HepG2 (cell line): ENCODE data around the gene RFX2. TPM values are rescaled to one million over a fixed set of nuclear protein-coding genes. Genes with fewer than 3 reads are reported as not detected.

Experiments
- DPF2 ChIP-seq: sonication (generic); formaldehyde crosslinking; IDR thresholded peaks from 2 replicates; pipeline ENCODE4 v1.4.0; 2020; ENCODE audit warnings: mild to moderate bottlenecking, low read depth, missing genetic modification reagents, borderline replicate concordance
- ELF4 ChIP-seq: sonication (generic); formaldehyde crosslinking; IDR thresholded peaks from 2 replicates; pipeline ENCODE4 v1.5.0; 2020; ENCODE audit warnings: missing genetic modification reagents, mild to moderate bottlenecking, moderate library complexity, borderline replicate concordance
- KDM1A ChIP-seq: IDR thresholded peaks from 2 replicates; pipeline ENCODE4 v1.6.1; 2016; ENCODE audit warnings: missing compliant biosample characterization
- ONECUT2 ChIP-seq: sonication (generic); formaldehyde crosslinking; IDR thresholded peaks from 2 replicates; pipeline ENCODE4 v1.4.0; 2020; ENCODE audit warnings: missing genetic modification reagents
- PREB ChIP-seq: sonication (generic); formaldehyde crosslinking; IDR thresholded peaks from 2 replicates; pipeline ENCODE4 v1.4.0; 2020; ENCODE audit warnings: missing genetic modification reagents
- PRMT3 ChIP-seq: sonication (generic); formaldehyde crosslinking; IDR thresholded peaks from 2 replicates; pipeline ENCODE4 v1.8.1; 2022; ENCODE audit warnings: low read depth, mild to moderate bottlenecking, moderate library complexity, missing genetic modification reagents, borderline replicate concordance
- SP4 ChIP-seq: sonication (generic); formaldehyde crosslinking; IDR thresholded peaks from 2 replicates; pipeline ENCODE4 v1.8.1; 2023; ENCODE audit warnings: mild to moderate bottlenecking, missing genetic modification reagents
- ZFP90 ChIP-seq: sonication (generic); formaldehyde crosslinking; IDR thresholded peaks from 2 replicates; pipeline ENCODE4 v1.8.0; 2022; ENCODE audit warnings: missing genetic modification reagents, mild to moderate bottlenecking, inconsistent platforms, borderline replicate concordance
- ZNF441 ChIP-seq: sonication (generic); formaldehyde crosslinking; IDR thresholded peaks from 2 replicates; pipeline ENCODE4 v1.7.0; 2021; ENCODE audit warnings: missing genetic modification reagents, borderline replicate concordance
- polyA plus RNA-seq, 8 experiments: library from polyadenylated mRNA; depleted of rRNA in 3 of 8; stranded (reverse) in 7 of 8; unstranded in 1 of 8; fragments of >200 nt; fragmentation: Illumina TruSeq in 4 of 8; extraction: Trizol in 4 of 8; gene quantifications; 2 replicates each; pipeline versions ENCODE4 v1.2.1 to v1.2.3, GENCODE V29; 2011 to 2016; ENCODE audit warnings: low read depth in 4 of 8, missing spikeins in 1 of 8, mixed read lengths in 1 of 8; ENCODE audit not compliant: insufficient read depth in 1 of 8
- total RNA-seq, 5 experiments: library from RNA; depleted of rRNA; stranded (reverse); fragments of >200 nt; fragmentation: Illumina TruSeq; extraction: Trizol; gene quantifications; 2 replicates each; pipeline ENCODE4 v1.2.3, GENCODE V29; 2016; ENCODE audit warnings: low read depth in 1 of 5
- TF ChIP-seq, protein P1 (sequence below), 2 experiments: sonication (generic) in 1 of 2; formaldehyde crosslinking in 1 of 2; IDR thresholded peaks; 2 replicates each; pipeline versions ENCODE4 v1.5.1 to v1.6.1; 2011 to 2020; ENCODE audit warnings: borderline replicate concordance in 1 of 2, low read depth in 1 of 2, low read length in 1 of 2, mild to moderate bottlenecking in 1 of 2, missing genetic modification reagents in 1 of 2, moderate library complexity in 1 of 2
- TF ChIP-seq, protein P2 (sequence below): IDR thresholded peaks from 2 replicates; pipeline ENCODE4 v1.6.1; 2016; ENCODE audit warnings: missing biosample characterization, missing genetic modification reagents, low read depth

RFX2 gene
- total and polyA plus RNA-seq, 2 of the 13 experiments (the other 11 are each of a cell fraction or from before 2014, with no cell fraction given): 2.8 to 3.3 TPM

DNA sequence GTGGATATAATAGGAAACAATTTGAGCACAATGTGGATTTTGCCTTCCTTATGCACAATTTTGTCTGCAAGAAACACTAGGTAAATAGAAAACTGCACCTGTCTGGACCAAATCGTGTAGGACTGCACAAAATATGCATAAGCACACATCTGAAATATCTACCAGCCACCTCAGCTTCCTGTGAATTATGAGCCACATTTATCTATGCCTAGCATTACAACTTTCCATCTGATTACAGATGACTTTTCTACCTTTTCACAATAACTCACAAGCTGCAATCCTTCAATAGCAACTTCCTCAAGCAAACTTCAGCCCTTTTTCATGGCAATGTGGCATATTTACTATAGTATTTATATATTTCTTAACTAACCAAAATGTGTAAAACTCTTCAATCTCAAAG lies 5.7 kb upstream of the RFX2 start (continued):
- TF ChIP-seq ZFP90 (no peak), SP4 (CRISPR knock-in tag) (no peak), ZNF441 (CRISPR knock-in tag) (no peak), DPF2 (CRISPR knock-in tag) (no peak), ONECUT2 (CRISPR knock-in tag) (no peak), PREB (no peak), PRMT3 (no peak), KDM1A (CRISPR knock-in tag) (no peak), ELF4 (no peak)
- TF ChIP-seq, protein P1, sequence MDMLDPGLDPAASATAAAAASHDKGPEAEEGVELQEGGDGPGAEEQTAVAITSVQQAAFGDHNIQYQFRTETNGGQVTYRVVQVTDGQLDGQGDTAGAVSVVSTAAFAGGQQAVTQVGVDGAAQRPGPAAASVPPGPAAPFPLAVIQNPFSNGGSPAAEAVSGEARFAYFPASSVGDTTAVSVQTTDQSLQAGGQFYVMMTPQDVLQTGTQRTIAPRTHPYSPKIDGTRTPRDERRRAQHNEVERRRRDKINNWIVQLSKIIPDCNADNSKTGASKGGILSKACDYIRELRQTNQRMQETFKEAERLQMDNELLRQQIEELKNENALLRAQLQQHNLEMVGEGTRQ (IDR thresholded peaks at IDR 0.05; ENCODE audit: low read depth, low read length): no peak
- TF ChIP-seq, protein P1 (CRISPR knock-in tag; IDR thresholded peaks at IDR 0.05; ENCODE audit: borderline replicate concordance): no peak
- TF ChIP-seq, protein P2, sequence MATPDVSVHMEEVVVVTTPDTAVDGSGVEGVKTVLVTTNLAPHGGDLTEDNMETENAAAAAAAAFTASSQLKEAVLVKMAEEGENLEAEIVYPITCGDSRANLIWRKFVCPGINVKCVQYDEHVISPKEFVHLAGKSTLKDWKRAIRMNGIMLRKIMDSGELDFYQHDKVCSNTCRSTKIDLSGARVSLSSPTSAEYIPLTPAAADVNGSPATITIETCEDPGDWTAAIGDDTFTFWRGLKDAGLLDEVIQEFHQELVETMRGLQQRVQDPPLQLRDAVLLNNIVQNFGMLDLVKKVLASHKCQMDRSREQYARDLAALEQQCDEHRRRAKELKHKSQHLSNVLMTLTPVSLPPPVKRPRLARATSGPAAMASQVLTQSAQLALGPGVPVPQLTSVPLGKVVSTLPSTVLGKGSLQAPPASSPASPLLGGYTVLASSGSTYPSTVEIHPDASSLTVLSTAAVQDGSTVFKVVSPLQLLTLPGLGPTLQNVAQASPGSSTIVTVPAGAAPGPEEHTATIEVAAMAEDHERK: no peak
